GM19035 (cell line): ENCODE measurements around the gene LRRC4C.
"Not testable (repeated sequence)": the region's sequence is repeated elsewhere in the genome, so short reads cannot be mapped to it uniquely, and the experiment has no call there.

ENCODE experiments used
- ATAC-seq: cut with Tn5 transposase; IDR thresholded peaks from one replicate; pipeline ENCODE4 v1.9.1; 2021; ENCODE audit not compliant: unreplicated experiment

Gene LRRC4C

DNA sequence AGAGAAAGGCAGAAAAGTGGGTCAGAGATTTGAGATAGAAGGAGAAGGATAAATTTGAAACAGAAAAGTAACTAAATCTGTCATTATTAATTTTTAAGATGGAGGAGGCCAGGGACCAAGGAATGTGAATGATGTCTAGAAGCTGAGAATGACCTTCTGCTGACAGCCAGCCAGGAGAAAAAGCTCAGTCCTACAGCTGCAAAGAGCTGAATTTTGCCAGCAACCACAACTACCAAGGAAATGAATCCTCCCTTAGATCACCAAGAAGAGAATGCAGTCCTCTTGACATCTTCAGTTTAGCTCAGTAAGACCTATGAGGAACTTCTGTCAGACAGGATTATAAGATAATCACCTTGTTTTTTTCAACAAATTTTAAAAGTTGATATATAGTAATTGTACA is 538.2 kb downstream of the LRRC4C start:
- ATAC-seq, result no peak

DNA sequence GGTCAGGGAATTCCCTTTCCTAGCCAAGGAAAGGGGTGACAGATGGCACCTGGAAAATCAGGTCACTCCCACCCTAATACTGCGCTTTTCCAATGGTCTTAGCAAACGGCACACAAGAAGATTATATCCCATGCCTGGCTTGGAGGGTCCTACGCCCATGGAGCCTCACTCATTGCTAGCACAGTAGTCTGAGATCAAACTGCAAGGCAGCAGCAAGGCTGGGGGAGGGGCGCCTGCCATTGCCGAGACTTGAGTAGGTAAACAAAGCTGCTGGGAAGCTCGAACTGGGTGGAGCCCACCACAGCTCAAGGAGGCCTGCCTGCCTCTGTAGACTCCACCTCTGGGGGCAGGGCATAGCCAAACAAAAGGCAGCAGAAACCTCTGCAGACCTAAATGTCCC is 548.7 kb downstream of the LRRC4C start:
- not testable (repeated sequence) for ATAC-seq

DNA sequence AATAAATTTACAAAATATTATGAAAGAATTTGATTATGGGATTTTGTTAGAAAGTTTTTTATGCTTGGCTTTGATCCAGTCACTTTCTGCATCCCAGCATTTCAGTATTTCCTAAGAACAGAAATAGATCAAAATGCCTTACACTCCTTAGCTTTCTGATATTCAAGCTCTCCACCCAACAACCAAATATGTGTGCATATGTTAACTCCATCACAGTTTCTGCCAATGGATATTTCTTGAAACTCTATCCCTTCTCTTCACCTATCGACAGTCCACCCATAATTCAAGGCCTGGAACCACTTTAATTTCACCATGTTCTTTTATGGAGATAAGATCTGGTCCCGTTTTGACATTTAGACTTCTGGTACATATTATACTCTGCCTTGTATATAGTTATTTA is 565.0 kb downstream of the LRRC4C start:
- ATAC-seq, result no peak

DNA sequence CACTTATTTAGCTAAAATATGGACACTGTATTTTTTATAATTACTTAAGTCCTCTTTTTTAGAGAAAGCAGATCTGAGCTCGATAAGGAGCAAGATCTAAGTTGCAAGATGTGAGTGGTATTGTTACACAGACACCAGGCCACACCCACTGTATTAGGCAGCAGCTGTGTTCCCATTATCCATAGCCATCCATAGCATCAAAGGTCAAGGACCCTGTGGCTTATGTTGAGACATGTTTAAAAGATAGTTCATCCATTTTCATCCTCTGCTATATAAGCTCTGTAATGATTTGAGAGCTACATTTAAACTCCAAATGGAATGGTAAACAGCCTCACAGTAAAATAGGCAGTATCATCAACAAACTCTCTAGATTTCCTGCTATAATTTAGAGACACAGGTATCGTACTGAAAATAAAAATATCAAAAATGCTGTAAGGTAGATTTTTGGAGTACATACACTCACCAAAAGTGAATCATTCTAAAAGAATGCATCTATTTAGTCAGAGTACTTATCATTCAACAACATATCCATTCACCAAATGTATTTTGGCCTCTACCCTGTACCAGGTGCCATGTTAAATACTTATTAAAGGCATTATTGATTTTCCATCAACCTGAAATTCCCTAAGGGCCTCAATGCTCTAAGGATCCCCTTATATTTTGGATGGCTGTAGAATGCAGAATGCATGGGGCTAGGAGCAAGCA is 574.0 kb downstream of the LRRC4C start:
- no peak for ATAC-seq

DNA sequence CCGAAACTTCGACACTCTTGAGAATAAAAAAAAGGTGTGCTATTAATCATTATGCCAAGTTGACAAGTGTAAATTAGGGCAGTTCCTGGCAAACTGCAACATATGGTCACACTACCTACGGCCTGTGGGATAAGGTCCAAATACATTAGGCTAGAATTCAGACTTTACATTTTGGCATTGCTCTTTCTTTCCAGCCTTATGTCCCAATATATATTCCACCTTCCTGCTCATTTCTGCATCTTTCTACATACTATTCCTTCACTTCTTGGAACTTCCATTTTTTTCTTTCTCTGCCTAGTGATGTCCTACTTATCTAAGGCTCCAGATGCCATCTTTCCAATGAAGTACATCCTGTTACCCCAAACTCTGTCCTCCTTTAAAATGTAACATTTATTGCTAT is 577.2 kb downstream of the LRRC4C start:
- no peak for ATAC-seq

DNA sequence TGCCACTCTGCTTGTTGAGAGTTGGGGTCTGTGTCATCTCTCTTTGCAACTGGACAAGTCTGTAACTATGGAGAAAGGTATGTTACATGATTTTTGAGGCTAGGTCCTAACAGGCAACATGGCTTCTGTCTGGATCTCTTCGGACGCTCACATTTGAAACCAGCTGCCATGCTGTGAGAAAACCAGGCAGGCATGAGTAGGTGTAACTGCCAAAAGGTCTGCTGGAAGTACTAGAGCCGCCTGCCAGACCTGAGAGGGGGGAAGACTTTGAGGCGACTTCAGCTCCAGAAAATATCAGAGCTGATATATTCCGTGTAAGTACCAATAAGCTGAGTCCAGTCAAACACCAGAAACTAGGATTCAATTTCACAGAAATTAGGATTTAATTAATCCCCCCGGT is 579.5 kb downstream of the LRRC4C start:
- ATAC-seq, result no peak

DNA sequence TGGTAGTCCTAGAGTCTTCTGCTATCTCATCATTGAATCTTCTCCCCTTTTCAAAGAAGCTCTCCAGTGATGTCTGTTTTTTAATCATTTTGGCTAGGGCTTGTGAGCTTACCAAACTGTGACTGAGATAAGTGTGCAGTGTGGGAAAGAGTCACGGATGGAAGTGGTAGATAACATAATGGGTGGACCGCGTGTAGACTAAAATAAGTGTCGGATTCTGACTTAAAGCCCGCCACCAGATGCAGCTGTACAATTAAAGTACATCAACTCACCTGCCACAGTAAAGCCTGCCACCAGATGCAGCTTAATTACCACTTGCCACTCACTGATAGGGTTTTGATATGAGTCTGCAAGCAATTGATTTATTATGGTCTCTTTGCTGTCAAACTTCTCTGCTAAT is 581.5 kb downstream of the LRRC4C start:
- ATAC-seq, result no peak

DNA sequence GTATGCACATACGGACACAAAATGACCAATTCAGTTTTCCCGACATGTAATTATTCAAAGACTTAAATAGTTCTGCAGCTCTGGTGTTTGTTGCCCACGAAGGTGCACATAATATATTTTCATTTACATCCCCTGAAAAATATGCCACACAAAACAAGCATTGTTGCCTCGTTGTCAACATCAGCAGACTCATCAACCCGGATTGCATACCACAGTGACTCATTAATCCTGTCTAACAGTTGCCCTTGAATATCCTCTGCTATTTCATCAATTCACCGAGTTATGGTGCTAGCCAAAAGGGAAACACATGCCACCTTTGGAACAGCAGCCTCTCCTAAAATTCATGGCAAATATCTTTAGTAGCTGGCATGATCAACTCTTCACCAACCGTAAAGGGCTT is 582.2 kb downstream of the LRRC4C start:
- ATAC-seq, result no peak

DNA sequence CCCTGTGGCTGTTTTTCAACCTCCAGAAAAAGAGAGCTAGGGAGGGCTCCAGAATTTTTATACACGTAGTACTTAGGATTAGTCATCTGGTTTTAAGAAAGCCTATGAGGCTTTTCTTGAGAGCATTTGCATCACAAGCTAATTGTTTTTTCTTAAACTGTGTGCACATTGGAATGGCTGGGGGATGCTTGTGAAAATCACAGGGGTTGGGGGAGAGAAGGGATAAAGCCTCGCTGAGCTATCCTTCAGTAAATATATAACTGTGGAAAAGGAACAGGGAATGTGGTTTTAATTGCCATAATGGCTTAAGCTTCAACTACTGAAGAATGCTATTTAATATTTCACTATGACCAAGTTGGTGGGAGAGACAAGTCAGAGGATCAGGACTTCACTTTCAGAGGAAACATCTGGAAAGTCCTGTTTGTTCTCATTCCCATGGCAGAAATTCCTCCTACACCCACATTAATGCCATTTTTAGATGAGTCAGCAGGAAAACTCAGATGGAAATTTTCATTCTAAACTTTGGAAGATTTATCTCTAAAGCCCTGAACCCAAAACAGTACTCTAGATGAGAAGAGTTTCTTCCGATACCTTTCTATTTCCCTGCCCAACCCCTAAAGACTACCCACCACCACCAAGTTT is 591.3 kb downstream of the LRRC4C start:
- no peak for ATAC-seq

DNA sequence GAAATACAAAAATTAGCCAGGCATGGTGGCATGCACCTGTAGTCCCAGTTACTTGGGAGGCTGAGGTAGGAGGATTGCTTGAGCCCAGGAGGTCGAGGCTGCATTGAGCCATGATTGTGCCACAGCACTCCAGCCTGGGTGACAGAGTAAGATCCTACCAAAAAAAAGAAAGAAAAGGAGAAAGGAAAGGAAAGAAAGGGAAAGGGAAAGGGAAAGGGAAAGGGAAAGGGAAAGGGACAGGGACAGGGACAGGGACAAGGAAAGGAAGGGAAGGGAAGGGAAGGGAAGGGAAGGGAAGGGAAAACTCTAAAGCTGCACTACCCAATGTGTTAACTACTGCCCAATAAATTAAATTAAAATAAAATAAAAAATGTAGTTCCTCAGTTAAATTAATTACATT is 601.7 kb downstream of the LRRC4C start:
- ATAC-seq, result not testable (repeated sequence)

DNA sequence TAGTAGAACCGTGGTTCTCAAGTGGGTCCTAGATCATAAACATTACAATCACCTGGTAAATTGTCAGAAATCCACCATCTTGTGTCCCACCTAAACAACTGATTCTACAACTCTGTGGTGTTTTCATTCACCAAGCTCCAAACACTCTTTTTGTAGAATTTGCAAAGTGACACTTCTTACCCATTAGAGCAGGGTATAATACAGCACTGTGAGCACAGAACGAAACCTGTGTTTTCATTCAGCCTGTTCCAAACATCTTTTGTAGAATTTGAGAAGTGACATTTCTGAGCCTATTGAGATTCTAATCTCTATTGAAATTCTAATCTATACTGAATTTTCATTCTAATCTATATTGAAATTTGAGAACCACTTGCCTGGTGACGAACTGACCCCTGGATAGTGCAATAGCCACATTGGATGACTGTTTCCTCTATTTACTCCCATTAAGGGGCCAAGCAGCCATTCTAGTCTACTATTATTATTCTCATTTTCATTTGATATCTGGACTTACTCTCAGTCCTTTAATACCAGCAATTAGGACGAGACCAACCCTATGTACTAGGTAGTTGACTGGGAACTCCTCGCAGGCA is 616.6 kb downstream of the LRRC4C start:
- ATAC-seq, result no peak

DNA sequence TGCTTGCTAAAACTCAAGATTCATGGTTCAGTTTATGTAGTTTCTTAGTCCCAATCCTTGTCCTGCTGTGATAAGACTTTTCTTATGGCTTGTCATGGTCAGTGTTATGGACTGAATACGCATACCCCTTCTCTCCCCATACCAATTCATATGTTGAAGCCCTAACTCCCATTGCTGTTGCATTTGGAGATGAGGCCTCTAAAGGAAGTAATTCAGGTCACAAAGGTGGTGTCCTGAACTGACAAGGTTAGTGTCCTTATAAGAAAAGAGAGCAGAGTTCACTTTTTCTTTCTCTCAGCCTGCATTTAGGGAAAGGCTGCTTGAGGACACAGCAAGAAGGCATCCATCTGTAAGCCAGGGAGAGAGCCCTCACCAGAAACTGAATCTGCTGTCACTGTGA is 618.2 kb downstream of the LRRC4C start:
- no peak for ATAC-seq

DNA sequence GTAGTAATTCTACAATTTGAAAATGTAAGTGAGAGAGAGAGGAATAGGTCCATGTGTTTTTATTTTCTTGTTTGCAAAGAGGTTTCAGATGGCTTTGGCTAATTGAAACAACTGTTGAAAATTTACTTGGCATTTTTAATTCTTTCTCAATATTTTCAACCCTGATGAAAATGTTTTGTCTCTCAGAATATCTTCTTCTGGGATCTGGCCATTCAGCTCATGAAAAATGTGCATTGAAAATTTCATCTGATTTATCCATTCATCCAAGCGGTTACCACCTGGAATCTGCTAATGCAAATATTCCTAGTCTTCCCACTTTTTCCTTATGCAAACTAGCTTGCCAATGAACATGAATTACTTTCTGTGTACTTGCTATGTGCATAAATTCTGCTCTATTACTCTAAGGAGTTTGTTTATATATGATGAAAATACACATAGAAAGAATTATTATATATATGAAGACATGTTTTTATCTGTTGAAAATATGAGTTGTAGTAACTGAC is 621.2 kb downstream of the LRRC4C start:
- no peak for ATAC-seq

DNA sequence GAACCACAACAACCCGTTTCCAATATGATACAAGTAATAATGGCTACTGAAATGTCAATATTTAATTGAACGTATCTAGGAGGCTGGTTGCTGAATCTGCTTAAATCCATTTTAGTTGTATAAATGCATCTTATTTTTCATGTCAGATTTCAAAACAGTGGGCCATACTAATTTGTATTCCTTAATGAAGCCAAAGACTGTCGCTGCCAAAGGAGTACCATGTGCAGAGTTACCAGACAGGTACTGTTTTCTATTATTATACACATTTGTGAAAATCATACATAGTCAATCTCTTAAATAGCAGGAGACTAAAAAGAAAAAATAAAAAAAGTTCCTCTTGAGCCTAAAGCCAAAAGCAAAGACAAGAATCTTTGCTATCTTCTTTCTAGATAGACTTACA is 632.3 kb downstream of the LRRC4C start:
- ATAC-seq, result no peak

DNA sequence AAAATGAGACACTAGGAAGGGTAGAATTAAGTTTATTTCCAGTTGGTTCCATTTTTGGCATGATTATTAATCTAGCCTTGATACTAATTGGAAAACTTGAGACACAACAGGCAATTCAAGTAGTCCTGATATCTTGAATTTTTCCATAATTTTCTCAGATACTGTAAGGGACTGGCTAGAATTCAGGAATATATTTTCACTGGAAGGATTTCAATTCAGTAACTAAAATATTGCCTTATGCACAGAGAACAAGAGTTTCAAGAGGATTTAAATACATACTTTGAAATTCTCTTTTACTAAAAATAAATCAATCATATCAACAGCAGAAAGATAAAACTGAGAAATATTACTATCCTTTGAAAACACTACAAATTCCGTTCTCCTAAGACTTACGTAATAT is 632.9 kb downstream of the LRRC4C start:
- no peak for ATAC-seq

DNA sequence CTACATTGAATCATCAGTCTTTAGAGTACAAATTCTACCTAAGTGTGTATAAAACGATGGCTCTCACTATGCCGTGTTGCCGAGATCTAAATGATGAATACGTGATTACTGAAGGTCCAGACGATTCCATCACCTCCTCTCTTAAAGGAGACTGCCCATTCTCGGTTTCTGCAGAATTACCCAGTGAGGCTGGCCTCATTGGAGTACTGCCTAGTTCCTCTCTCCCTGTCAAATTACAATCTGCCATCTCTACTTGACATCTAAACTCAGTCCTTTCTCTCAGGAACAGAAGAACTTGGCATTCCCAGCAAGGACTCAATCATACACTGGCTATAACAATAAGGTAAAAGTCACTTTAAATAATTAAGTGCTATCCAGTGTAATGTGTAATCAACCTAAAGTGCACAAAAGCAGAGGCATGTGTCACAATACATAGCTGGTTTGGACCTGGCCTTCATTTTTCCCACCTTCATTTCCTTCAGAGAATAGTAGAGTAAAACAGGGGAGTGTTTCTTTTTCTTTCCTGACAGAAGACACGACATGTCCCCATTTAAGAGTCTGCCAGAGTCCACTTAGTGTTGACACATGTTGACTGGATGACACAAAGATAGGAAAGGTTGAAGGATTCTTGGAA is 634.1 kb downstream of the LRRC4C start:
- no peak for ATAC-seq

DNA sequence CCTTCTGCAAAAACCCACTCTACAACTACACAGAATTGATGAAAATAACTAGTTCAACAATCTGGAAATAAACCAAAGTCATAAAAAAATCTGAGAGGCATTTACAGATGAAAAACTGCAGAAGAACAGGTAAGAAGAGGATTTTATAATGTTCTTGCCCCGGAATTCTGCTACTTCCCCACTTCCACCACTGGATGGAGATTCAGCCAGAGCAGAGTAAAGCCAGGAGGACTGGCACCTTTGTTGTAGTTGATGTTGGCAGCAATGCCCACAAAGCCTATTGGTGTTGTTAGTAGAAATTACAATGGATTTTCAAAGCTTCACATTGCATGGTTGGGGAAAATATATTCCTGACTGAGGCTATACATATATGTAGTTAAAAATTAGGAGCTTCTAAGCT is 640.2 kb downstream of the LRRC4C start:
- ATAC-seq, result no peak

DNA sequence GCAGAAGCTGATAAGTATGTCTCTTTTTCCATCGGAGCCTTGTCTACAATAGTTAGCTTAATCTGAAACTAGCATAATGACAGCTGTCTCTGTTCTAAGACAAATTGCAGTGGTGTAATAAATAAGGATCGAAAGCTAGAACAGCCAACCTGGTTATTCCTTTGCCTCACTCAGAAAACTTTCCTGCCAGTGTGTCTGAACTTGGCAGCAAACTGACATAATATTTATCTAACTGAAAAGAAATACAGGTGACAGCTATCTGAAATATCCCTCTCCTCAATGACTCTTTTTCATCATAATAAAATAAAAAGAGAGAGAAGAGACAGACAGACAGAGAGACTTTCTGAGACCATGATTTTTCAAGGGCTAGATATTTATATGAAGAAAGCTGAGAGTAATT is 642.5 kb downstream of the LRRC4C start:
- no peak for ATAC-seq

DNA sequence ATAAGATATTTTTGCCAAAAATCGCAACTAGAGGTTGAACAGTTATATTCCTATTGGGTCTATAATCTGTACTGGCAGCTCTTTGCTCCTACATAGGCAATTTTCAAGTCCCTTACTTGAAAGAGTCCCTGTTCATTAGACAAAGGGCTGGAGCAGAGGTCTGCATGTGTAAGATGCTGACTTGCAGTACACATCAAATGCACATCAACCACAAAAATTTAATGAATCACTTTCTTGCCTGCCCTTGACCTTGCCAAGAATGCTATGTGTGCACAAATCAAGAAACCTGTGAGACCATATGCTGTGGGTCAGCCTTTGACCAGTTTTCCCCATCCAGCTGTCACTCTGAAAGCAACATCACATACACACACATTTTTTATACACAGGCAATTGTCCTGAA is 661.5 kb downstream of the LRRC4C start:
- ATAC-seq, result no peak

DNA sequence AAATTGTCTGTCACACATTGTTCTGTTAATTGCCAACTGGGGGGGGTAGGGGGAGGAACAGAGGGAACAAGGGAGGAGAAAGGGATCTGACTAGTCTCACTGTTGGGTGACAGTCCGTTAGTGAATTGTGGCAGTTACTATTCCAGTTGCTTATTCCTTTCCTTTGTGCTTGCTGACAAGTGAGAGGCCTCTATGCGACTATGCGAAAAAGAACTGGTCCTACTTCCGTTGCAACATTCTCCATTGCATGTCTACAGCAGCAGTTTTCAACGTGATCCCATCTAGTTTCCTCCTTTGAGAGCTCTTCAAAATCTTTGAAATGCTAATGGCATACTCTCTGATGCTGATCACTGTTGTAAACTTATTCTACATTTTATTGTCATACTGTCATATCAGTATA is 672.2 kb downstream of the LRRC4C start:
- no peak for ATAC-seq

DNA sequence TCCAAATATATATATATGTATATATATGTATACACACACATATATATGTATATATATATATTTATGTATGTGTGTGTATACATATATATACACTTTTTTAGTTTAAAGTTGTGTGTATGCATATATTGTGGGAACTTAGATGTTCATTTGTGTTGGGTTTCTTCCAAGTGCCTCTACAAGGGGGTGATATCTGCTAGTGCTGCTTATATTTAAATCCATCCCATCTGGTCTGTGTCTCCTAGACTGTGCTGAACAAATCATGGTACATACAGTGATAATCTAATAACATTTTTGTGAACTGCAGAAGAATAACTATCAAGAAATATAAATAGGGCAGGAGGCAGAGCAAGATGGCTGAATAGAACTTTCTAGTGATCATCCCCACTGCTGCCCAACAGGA is 696.4 kb downstream of the LRRC4C start:
- no peak for ATAC-seq

DNA sequence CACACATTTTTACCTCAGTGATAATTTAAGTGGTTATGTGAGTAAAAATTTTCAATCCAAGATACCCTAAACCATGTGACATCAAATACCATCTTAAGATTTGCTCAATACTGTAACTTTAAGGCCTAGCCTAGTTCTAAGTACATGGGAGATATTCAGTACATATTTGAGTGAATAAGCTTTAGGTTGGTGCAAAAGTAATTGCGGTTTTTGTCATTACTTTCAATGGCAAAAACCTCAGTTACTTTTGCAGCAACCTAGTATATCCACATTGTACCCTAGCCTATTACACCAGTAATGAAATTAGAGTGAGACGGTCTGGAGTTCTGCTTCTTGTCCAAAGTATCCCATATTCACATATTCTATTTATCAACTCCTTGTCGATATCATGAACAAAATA is 700.1 kb downstream of the LRRC4C start:
- no peak for ATAC-seq
